ENCODE results near the gene AACS. TPM values are rescaled to one million over a fixed set of nuclear protein-coding genes. Genes with fewer than 3 reads are reported as not detected.

AACS gene
- polyA plus RNA-seq, 1 experiment = 27.5 TPM

DNA sequence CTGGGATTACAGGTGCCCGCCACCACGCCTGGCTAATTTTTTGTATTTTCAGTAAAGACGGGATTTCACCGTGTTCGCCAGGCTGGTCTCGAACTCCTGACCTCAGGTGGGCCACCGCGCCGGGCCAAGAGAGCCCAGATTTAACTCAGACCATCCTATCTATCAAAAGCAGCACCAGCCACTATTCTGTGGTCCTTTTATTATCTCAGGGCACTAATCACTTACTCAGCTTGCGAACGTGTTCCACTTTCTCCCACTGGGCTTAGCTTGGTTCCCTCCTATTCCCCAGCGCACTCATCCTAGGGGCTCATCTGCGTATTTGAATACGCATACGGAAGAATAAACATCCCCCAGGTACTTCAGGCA, 16.2 kb upstream of the AACS start:
- CTCF ChIA-PET = interaction anchor here (1.0 kb wide), 1 partner anchor 17 kb away, joined by 3 read pairs; no protein-coding TSS in a partner anchor
- TF ChIP-seq CTCF (IDR thresholded peaks at IDR 0.05; ENCODE audit: insufficient read depth, low read depth, low read length) = no peak
- Histone ChIP-seq H3K36me3 (ENCODE audit: control insufficient read depth, insufficient read depth, low read length) (no peaks in the 10 kb centered on the region), H3K27me3 (ENCODE audit: control insufficient read depth, insufficient read depth, low read length) (no peaks in the 10 kb centered on the region), H3K4me3 (ENCODE audit: low read depth, low read length) (peak overlapping the region; percentile 51)
- POLR2A ChIA-PET = no interaction called here
- DNase-seq (ENCODE audit: low read depth) = no peak

DNA sequence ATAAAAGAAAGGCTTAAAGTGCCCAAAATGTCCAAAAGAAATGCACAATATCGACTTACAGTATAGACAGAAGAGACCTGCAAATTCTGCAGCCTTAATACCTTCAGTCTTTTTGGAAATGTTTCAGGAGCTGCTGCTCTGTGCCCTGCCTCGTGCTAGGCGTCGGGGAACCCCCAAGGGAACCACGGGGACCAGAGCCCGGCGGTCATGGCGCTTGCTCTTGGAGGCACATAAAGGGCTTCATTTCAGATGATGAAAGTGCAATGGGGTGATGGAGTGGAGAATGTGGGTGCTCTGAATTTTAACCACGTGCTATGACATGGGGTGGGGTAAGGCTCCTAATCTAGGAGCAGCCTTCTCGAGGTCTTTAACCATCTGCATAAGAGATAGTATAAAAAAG, 14.8 kb upstream of the AACS start:
- CTCF ChIA-PET = no interaction called here
- DNase-seq (ENCODE audit: low read depth) = no peak
- no peak overlapping the region for H3K4me3 ChIP-seq (ENCODE audit: low read depth, low read length)
- no peaks in the 10 kb centered on the region for H3K36me3 ChIP-seq (ENCODE audit: control insufficient read depth, insufficient read depth, low read length)
- TF ChIP-seq CTCF (IDR thresholded peaks at IDR 0.05; ENCODE audit: insufficient read depth, low read depth, low read length) = no peak
- no peaks in the 10 kb centered on the region for H3K27me3 ChIP-seq (ENCODE audit: control insufficient read depth, insufficient read depth, low read length)
- POLR2A ChIA-PET = no interaction called here

DNA sequence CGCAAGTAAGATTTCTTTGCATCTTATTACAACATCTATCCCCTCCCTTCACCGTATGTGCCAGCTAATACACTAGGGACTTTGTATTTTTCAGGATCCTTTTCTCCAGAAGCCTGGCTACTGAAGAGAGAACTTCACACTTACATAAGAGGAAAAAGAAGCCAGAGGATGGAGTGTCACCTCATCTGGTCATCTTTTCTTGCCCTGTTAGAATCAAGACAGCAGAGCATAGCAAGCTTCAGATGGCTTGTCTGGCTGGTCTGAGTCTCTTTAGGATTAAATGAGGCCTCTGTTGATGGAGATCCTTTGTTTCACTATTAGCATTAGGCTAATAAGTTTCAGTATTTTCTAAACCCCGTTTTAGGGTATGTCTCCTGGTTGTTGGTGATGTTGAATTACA, 14.4 kb upstream of the AACS start:
- no peak for DNase-seq (ENCODE audit: low read depth)
- no peaks in the 10 kb centered on the region for H3K36me3 ChIP-seq (ENCODE audit: control insufficient read depth, insufficient read depth, low read length)
- ChIA-PET CTCF (no interaction called here), POLR2A (no interaction called here)
- no peak overlapping the region for H3K4me3 ChIP-seq (ENCODE audit: low read depth, low read length)
- H3K27me3 ChIP-seq (ENCODE audit: control insufficient read depth, insufficient read depth, low read length) = no peaks in the 10 kb centered on the region
- no peak for TF ChIP-seq CTCF (IDR thresholded peaks at IDR 0.05; ENCODE audit: insufficient read depth, low read depth, low read length)

DNA sequence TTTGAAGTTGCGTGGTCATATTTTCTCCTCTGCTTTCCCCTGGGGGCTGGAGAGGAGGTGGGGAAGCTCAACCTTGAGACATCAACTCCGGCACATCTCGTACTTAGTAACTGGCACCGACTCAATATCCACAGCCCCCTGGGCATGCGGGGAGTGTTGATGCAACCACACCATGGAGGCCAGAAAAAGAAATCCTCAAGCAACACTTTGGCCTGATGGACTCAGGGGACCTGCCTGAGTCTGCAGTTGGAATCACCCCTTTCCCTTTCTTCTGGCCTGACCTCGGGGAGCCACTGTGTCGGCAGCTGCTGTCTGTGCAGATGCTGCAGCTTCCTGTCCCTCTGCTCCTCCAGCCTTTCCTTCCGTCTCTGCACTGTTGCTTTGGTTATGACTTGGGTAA, 11.4 kb upstream of the AACS start:
- TF ChIP-seq CTCF (IDR thresholded peaks at IDR 0.05; ENCODE audit: insufficient read depth, low read depth, low read length) = no peak
- CTCF ChIA-PET = no interaction called here
- H3K27me3 ChIP-seq (ENCODE audit: control insufficient read depth, insufficient read depth, low read length) = no peaks in the 10 kb centered on the region
- H3K36me3 ChIP-seq (ENCODE audit: control insufficient read depth, insufficient read depth, low read length) = no peaks in the 10 kb centered on the region
- no peak for DNase-seq (ENCODE audit: low read depth)
- POLR2A ChIA-PET = no interaction called here
- H3K4me3 ChIP-seq (ENCODE audit: low read depth, low read length) = no peak overlapping the region

DNA sequence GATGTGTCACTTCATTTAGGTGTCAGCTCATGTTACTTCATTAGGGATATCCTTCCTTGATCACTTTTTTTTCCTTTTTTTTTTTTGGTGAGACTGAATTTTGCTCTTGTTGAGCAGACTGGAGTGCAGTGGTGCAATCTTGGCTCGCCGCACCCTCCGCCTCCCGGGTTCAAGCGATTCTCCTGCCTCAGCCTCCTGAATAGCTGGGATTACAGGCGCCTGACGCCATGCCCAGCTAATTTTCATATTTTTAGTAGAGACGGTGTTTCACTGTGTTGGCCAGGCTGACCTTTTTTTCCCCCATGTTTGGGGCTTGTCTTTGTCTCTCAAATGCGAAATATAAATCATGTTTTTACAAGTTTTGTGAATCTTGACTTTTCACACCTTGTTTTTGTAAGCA, 9.6 kb upstream of the AACS start:
- POLR2A ChIA-PET = no interaction called here
- CTCF ChIA-PET = no interaction called here
- TF ChIP-seq CTCF (IDR thresholded peaks at IDR 0.05; ENCODE audit: insufficient read depth, low read depth, low read length) = no peak
- H3K36me3 ChIP-seq (ENCODE audit: control insufficient read depth, insufficient read depth, low read length) = no peaks in the 10 kb centered on the region
- no peak overlapping the region for H3K4me3 ChIP-seq (ENCODE audit: low read depth, low read length)
- no peaks in the 10 kb centered on the region; the same call in 1 of the 2 replicates for H3K27me3 ChIP-seq (ENCODE audit: control insufficient read depth, insufficient read depth, low read length)
- DNase-seq (ENCODE audit: low read depth) = no peak

Measured in BJ (cell line).